Nephron progenitor cell (in vitro differentiated cells): ENCODE data around the gene OMG.
"Not testable (repeated sequence)": the region's sequence is repeated elsewhere in the genome, so short reads cannot be mapped to it uniquely, and the experiment has no call there.

ENCODE experiments used
- DNase-seq: peaks from one replicate; pipeline ENCODE4 v3.0.0; 2021
- H3K27ac Mint-ChIP-seq: 2 replicates; pipeline ENCODE4 v1.8.0; 2021; ENCODE audit warnings: mild to moderate bottlenecking, moderate library complexity, mixed read lengths
- H3K27me3 Mint-ChIP-seq: 2 replicates; pipeline ENCODE4 v1.8.0; 2021; ENCODE audit warnings: mild to moderate bottlenecking, low read depth, mixed read lengths; ENCODE audit not compliant: poor library complexity
- H3K36me3 Mint-ChIP-seq: 2 replicates; pipeline ENCODE4 v1.8.0; 2021; ENCODE audit warnings: low read depth, mixed read lengths
- H3K4me1 Mint-ChIP-seq: 2 replicates; pipeline ENCODE4 v1.8.0; 2021; ENCODE audit warnings: mixed read lengths
- H3K4me3 Mint-ChIP-seq: 2 replicates; pipeline ENCODE4 v1.8.0; 2021; ENCODE audit warnings: mild to moderate bottlenecking, moderate library complexity, mixed read lengths
- H3K9me3 Mint-ChIP-seq: 2 replicates; pipeline ENCODE4 v1.8.0; 2021; ENCODE audit warnings: mild to moderate bottlenecking, moderate library complexity, mixed read lengths
- TF ChIP-seq, protein P1 (sequence below): fragments of 200-600 bp; sonication (generic); IDR thresholded peaks from 2 replicates; pipeline ENCODE4 v1.5.0; 2021; ENCODE audit warnings: antibody characterized with exemption

Gene OMG, protein sequence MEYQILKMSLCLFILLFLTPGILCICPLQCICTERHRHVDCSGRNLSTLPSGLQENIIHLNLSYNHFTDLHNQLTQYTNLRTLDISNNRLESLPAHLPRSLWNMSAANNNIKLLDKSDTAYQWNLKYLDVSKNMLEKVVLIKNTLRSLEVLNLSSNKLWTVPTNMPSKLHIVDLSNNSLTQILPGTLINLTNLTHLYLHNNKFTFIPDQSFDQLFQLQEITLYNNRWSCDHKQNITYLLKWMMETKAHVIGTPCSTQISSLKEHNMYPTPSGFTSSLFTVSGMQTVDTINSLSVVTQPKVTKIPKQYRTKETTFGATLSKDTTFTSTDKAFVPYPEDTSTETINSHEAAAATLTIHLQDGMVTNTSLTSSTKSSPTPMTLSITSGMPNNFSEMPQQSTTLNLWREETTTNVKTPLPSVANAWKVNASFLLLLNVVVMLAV

DNA sequence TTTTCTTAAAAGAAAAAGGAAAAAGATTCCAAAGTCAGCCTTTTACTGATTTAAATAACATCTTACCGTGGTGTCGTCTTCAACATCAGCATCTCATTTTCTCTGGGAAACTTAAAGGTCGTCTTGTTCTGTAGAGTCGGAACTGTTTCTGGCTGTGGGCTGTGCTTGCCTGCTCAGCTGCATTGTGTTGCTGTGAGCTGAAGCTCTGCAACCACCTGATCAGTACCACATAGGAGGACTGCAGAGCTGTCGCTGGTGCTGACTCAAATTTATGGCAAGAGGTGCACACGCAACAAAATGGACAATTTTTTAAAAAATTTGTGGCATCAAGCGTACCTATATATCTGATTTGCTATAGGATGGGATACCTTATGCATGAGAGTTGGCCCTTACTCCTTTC is at the start of gene OMG:
Gene OMG, minus strand, starts transcription at position 150 of the 400 bp plus-strand sequence. CDS start 908 bp downstream, outside the sequence.
- TF ChIP-seq, protein P1, sequence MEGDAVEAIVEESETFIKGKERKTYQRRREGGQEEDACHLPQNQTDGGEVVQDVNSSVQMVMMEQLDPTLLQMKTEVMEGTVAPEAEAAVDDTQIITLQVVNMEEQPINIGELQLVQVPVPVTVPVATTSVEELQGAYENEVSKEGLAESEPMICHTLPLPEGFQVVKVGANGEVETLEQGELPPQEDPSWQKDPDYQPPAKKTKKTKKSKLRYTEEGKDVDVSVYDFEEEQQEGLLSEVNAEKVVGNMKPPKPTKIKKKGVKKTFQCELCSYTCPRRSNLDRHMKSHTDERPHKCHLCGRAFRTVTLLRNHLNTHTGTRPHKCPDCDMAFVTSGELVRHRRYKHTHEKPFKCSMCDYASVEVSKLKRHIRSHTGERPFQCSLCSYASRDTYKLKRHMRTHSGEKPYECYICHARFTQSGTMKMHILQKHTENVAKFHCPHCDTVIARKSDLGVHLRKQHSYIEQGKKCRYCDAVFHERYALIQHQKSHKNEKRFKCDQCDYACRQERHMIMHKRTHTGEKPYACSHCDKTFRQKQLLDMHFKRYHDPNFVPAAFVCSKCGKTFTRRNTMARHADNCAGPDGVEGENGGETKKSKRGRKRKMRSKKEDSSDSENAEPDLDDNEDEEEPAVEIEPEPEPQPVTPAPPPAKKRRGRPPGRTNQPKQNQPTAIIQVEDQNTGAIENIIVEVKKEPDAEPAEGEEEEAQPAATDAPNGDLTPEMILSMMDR: no peak
- Mint-ChIP-seq H3K36me3 (peaks cover 7% of the 10 kb centered on the region), H3K4me3 (no peak within 1 kb of the TSS), H3K9me3 (no peaks in the 10 kb centered on the region), H3K27ac (no peak within 1 kb of the TSS), H3K4me1 (peaks cover 14% of the 10 kb centered on the region), H3K27me3 (no peaks in the 10 kb centered on the region)
- DNase-seq: no peak

DNA sequence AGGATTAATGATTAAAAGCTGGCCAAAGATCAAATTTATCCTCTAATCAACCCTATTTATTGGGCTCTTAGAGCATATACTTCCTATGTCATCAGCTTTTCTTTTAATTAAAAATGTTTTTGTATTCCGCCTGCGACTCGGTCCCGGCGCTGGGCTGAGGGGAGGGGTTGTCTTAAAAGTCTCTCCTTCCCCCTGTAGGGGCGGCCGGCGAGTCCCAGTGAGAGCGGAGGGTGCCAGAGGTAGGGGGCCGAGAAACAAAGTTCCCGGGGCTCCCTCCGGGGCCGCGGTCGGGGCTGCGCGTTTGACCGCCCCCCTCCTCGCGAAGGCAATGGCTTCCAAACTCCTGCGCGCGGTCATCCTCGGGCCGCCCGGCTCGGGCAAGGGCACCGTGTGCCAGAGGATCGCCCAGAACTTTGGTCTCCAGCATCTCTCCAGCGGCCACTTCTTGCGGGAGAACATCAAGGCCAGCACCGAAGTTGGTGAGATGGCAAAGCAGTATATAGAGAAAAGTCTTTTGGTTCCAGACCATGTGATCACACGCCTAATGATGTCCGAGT is 48.2 kb upstream of the OMG start:
- H3K9me3 Mint-ChIP-seq, H3K4me1 Mint-ChIP-seq, H3K27me3 Mint-ChIP-seq, H3K27ac Mint-ChIP-seq, DNase-seq, H3K4me3 Mint-ChIP-seq: not testable (repeated sequence)
- peaks cover 50% of the 10 kb centered on the region for H3K36me3 Mint-ChIP-seq

DNA sequence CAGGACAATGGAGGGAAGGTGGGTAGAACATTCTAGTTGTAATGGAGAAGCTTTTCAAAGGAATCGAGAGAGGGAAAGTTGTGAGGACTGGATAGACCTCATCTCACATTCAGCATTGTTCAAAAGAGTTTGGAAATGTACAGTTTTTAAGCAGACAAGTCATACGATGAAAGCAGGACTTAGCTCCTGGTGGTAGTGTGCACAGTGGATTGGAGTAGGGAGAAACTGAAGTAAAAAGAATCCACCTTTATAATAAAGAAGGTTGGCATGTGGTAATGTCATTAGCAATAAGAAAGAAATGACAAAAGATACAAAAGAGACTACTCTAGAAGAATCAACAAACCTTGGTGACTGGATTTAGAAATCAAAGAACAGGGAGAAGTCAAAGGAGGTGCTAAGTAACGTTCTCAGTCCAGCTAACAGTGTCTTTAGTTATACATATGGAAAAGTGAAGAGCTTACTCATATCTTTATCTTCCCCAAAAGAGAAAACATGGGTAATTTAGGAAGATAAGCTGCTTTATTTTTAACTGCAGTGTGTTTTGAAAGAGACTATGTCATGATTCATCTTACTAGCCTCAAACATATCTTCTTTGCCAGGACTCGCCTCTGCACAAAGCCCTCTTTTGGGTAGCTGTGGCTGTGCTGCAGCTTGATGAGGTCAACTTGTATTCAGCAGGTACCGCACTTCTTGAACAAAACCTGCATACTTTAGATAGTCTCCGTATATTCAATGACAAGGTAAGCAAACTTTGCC is 43.0 kb upstream of the OMG start:
- DNase-seq: no peak
- H3K27ac Mint-ChIP-seq: no peak overlapping the region

DNA sequence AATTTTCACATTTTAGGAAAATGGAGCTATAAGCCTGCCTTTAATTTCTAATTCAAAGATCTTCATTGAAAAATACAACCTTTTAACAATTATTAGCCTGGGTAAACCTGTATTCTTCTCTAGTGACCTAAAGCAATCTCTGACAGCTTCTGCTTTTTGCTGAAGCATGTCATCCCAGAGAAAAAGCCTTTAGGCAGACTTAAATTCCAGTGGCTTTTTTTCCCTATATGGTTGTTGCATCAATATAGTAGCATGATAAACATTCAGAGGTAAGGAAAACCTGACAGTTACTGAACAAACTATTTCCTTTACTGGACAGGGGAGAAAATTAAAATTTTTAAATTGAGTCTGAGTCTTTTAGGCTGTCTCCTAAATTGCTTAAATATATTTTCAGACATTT is 32.2 kb upstream of the OMG start:
- H3K27me3 Mint-ChIP-seq: no peaks in the 10 kb centered on the region
- TF ChIP-seq, protein P1: no peak
- peaks cover 40% of the 10 kb centered on the region for H3K36me3 Mint-ChIP-seq
- H3K27ac Mint-ChIP-seq: no peak overlapping the region
- H3K9me3 Mint-ChIP-seq: no peaks in the 10 kb centered on the region
- no peaks in the 10 kb centered on the region for H3K4me1 Mint-ChIP-seq
- no peak for DNase-seq
- H3K4me3 Mint-ChIP-seq: no peak overlapping the region

More for the DNA sequence above, 43.0 kb upstream of the OMG start:
- no peaks in the 10 kb centered on the region for H3K27me3 Mint-ChIP-seq
- H3K4me3 Mint-ChIP-seq: no peak overlapping the region
- no peaks in the 10 kb centered on the region for H3K4me1 Mint-ChIP-seq
- TF ChIP-seq, protein P1: no peak
- peaks cover 41% of the 10 kb centered on the region for H3K36me3 Mint-ChIP-seq
- H3K9me3 Mint-ChIP-seq: no peaks in the 10 kb centered on the region

DNA sequence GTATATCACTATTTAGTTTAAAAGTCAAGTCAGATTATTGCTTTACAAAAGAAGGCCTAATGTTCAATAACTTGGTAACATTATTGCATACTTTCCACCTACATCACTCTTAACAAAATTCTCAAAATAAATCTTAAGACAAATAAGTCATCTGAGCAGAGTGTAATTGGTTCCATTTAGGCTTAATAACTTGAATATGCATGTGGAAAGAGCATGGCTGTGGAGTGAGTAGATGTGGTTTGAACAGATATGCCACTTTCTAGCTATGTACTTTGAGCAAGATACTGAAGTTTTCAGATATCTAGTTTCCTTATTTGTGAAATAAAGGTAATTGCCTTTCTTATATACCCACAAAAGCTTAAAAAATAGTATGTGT is 31.1 kb upstream of the OMG start:
- Mint-ChIP-seq H3K4me3 (no peak overlapping the region), H3K36me3 (peaks cover 40% of the 10 kb centered on the region), H3K27me3 (no peaks in the 10 kb centered on the region), H3K4me1 (no peaks in the 10 kb centered on the region), H3K9me3 (no peaks in the 10 kb centered on the region), H3K27ac (no peak overlapping the region)
- no peak for DNase-seq
- TF ChIP-seq, protein P1: no peak

DNA sequence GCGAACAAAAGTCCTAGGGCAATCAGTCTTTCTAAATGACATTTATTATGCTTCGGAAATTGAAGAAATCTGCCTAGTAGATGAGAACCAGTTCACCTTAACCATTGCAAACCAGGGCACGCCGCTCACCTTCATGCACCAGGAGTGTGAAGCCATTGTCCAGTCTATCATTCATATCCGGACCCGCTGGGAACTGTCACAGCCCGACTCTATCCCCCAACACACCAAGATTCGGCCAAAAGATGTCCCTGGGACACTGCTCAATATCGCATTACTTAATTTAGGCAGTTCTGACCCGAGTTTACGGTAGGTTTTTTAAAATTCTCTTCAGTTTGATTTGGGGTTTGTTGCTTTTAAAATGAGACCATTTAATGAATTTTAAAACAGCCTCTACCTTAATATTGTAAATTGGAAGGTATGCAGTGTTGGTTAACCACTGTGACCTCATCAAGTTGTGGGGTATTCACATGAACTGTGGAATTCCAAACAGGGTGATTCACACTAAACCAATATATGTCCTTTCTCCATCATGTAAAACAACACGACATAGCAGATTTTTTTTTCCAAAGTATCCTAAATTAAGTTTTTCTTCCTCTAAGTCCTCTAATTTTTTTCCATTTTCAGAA is 30.6 kb upstream of the OMG start:
- TF ChIP-seq, protein P1: no peak
- H3K27me3 Mint-ChIP-seq: no peaks in the 10 kb centered on the region
- H3K9me3 Mint-ChIP-seq: no peaks in the 10 kb centered on the region
- no peaks in the 10 kb centered on the region for H3K4me1 Mint-ChIP-seq
- H3K36me3 Mint-ChIP-seq: peaks cover 40% of the 10 kb centered on the region
- no peak overlapping the region for H3K27ac Mint-ChIP-seq
- no peak overlapping the region for H3K4me3 Mint-ChIP-seq
- no peak for DNase-seq
